Panc1 (cell line): ENCODE data around the gene SAV1. TPM values are rescaled to one million over a fixed set of nuclear protein-coding genes. Genes with fewer than 3 reads are reported as not detected.

Experiments used
- ATAC-seq: fragments of 200-7000 bp; cut with Tn5 transposase; 2 replicates; pipeline ENCODE4 v1.9.1; 2020; ENCODE audit warnings: mild to moderate bottlenecking, moderate library complexity
- BruUV-seq: library from RNA; stranded (reverse); fragments of 400-500 nt; replicated peaks from 2 replicates; lab custom pipeline; 2021; lab: Mats Ljungman, UMichigan
- CTCF ChIA-PET: fragments of 300-600 bp; sonication (Branson Sonifier 250); formaldehyde crosslinking; loops from one replicate; lab custom pipeline; 2022; ENCODE audit warnings: antibody characterized with exemption; lab: Charles Lee
- POLR2A ChIA-PET: fragments of 300-600 bp; sonication (Branson Sonifier 250); formaldehyde crosslinking; loops from one replicate; lab custom pipeline; 2022; ENCODE audit warnings: antibody characterized with exemption; lab: Charles Lee
- DNase-seq: peaks from one replicate; pipeline ENCODE4 v3.0.0-alpha.2; 2010; ENCODE audit warnings: low read depth, low spot score
- H3K27ac ChIP-seq: 2 replicates; pipeline ENCODE4 v1.5.1; 2011; ENCODE audit warnings: mild to moderate bottlenecking, low read length, inconsistent platforms
- H3K27me3 ChIP-seq: fragments of 200-500 bp; sonication (Bioruptor generic); 2 replicates; pipeline ENCODE4 v1.6.0; 2014; ENCODE audit warnings: low read length, inconsistent platforms; ENCODE audit not compliant: control insufficient read depth, insufficient read depth
- H3K36me3 ChIP-seq: fragments of 200-500 bp; sonication (Bioruptor generic); 2 replicates; pipeline ENCODE4 v1.5.1; 2014; ENCODE audit warnings: inconsistent platforms, mild to moderate bottlenecking, low read length, moderate library complexity; ENCODE audit not compliant: control insufficient read depth, insufficient read depth
- H3K4me1 ChIP-seq: 2 replicates; pipeline ENCODE4 v1.5.1; 2011; ENCODE audit warnings: inconsistent platforms, mild to moderate bottlenecking, low read length, moderate library complexity; ENCODE audit not compliant: control insufficient read depth, insufficient read depth
- H3K4me3 ChIP-seq, 2 experiments: 2 replicates each; pipeline ENCODE4 v1.5.1; 2011 to 2012; ENCODE audit warnings: low read depth in 2 of 2, low read length in 2 of 2, mild to moderate bottlenecking in 2 of 2, inconsistent platforms in 1 of 2, moderate library complexity in 1 of 2
- H3K9me3 ChIP-seq: fragments of 200-500 bp; sonication (Bioruptor generic); 2 replicates; pipeline ENCODE4 v1.5.1; 2014; ENCODE audit warnings: low read depth, mild to moderate bottlenecking, inconsistent platforms, low read length, moderate library complexity; ENCODE audit not compliant: control insufficient read depth, insufficient read depth
- POLR2AphosphoS5 ChIP-seq: IDR thresholded peaks from 2 replicates; pipeline ENCODE4 v1.6.1; 2012; ENCODE audit warnings: mild to moderate bottlenecking, low read depth, low read length, moderate library complexity
- SIN3A ChIP-seq: IDR thresholded peaks from 2 replicates; pipeline ENCODE4 v1.6.1; 2012; ENCODE audit warnings: low read depth, mild to moderate bottlenecking, low read length, moderate library complexity, borderline replicate concordance; ENCODE audit not compliant: insufficient read depth
- TCF7L2 ChIP-seq: IDR thresholded peaks from 2 replicates; pipeline ENCODE4 v1.6.1; 2011; ENCODE audit warnings: mild to moderate bottlenecking, low read depth, low read length, inconsistent platforms
- in situ Hi-C: cut with HindIII; loops from 2 replicates; pipeline ENCODE4 v1.10.0; 2016; ENCODE audit warnings: low sequenced_read_pairs, low pct_unique_long_range_greater_than_20kb
- intact Hi-C: fragments of 100-400 bp; cut with micrococcal nuclease; formaldehyde crosslinking; loops from one replicate; pipeline ENCODE4 v1.10.0; 2022; ENCODE audit not compliant: unreplicated experiment
- total RNA-seq: library from RNA; stranded (reverse); gene quantifications from one replicate; pipeline ENCODE4 v1.2.1, GENCODE V29; 2021; ENCODE audit not compliant: unreplicated experiment
- TF ChIP-seq, protein P1 (sequence below): fragments of 450-650 bp; IDR thresholded peaks from 2 replicates; pipeline ENCODE4 v1.5.1; 2017; ENCODE audit warnings: mild to moderate bottlenecking
- TF ChIP-seq, protein P2 (sequence below), 2 experiments: IDR thresholded peaks; 2 replicates each; pipeline ENCODE4 v1.6.1; 2011 to 2012; ENCODE audit warnings: low read depth in 2 of 2, control low read depth in 1 of 2, low read length in 1 of 2, mild to moderate bottlenecking in 1 of 2, moderate library complexity in 1 of 2; ENCODE audit not compliant: insufficient read depth in 1 of 2

Gene SAV1
- total RNA-seq, 1 experiment from 2014 or later, result 13.2 TPM

DNA sequence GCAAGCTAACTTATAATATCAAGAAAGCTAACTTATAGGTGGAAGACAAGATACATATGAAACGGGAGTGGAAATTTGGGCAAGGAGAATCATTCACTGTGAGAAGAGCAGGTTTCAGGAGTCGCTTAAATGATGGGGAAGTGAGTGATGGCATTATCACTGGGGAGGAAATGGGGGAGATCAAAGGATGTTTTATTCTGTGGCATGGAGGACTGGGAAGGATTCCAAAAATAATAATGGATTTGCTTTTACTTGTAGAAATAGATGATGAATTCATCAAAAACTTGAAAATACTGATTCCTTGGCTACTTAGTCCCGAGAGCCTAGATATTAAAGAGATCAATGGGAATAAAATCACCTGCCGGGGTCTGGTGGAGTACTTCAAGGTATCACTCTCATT, 47.8 kb downstream of the SAV1 start:
- Histone ChIP-seq H3K27ac (no peak overlapping the region), H3K27me3 (no peaks in the 10 kb centered on the region), H3K4me1 (no peaks in the 10 kb centered on the region), H3K4me3 (no peak overlapping the region), H3K9me3 (no peaks in the 10 kb centered on the region), H3K36me3 (no peaks in the 10 kb centered on the region)
- no peak for ATAC-seq
- ChIA-PET CTCF (interaction anchor here (0.6 kb wide), 1 partner anchor 76 kb away, joined by 3 read pairs; no protein-coding TSS in a partner anchor), POLR2A (no interaction called here)
- no peak for DNase-seq
- TF ChIP-seq, protein P1, sequence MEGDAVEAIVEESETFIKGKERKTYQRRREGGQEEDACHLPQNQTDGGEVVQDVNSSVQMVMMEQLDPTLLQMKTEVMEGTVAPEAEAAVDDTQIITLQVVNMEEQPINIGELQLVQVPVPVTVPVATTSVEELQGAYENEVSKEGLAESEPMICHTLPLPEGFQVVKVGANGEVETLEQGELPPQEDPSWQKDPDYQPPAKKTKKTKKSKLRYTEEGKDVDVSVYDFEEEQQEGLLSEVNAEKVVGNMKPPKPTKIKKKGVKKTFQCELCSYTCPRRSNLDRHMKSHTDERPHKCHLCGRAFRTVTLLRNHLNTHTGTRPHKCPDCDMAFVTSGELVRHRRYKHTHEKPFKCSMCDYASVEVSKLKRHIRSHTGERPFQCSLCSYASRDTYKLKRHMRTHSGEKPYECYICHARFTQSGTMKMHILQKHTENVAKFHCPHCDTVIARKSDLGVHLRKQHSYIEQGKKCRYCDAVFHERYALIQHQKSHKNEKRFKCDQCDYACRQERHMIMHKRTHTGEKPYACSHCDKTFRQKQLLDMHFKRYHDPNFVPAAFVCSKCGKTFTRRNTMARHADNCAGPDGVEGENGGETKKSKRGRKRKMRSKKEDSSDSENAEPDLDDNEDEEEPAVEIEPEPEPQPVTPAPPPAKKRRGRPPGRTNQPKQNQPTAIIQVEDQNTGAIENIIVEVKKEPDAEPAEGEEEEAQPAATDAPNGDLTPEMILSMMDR, result no peak
- intact Hi-C loops (no loop called here), in situ Hi-C loops (no loop called here)
- BruUV-seq, result no TSS peak

- H3K4me1 ChIP-seq, result no peaks in the 10 kb centered on the region
- peak; percentile 51 for DNase-seq
- TF ChIP-seq, protein P1, result peak; percentile 64
- no peak for TF ChIP-seq POLR2AphosphoS5
- no peak; the same call in 1 of the 2 replicates for ATAC-seq
- ChIA-PET POLR2A (interaction anchor here (0.6 kb wide), 1 partner anchor 93 kb away, joined by 3 read pairs; no protein-coding TSS in a partner anchor), CTCF (interaction anchor here (0.6 kb wide), 1 partner anchor 36 kb away, joined by 6 read pairs; no protein-coding TSS in a partner anchor)
- no TSS peak for BruUV-seq
- no peak overlapping the region for H3K27ac ChIP-seq
- no peaks in the 10 kb centered on the region for H3K36me3 ChIP-seq
- no peaks in the 10 kb centered on the region for H3K27me3 ChIP-seq
- no peak overlapping the region for H3K4me3 ChIP-seq
- H3K9me3 ChIP-seq, result no peaks in the 10 kb centered on the region
- in situ Hi-C loops, result no loop called here
- intact Hi-C loops, result loop anchor here (5.0 kb wide), 1 partner anchor 163 kb away; no protein-coding TSS in a partner anchor
These were observed 48.5 kb downstream of the SAV1 start for GRCh38 chr14:50619569-50620141.

DNA sequence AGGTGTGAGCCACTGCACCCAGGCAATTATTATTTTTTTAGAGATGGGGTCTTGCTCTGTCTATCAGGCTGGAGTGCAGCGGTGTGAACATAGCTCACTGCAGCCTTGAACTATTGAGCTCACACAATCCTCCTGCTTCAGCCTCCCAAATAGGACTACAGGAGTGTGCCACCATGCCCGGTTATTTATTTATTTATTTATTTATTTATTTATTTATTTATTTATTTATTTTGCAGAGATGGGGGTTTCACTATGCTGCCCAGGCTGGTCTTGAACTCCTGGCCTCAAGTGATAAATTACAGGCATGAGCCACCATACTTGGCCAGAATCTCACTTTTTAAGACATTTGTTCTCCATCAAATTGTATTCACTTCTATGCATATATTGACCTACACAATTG, 51.8 kb downstream of the SAV1 start:
- BruUV-seq, result no TSS peak
- H3K9me3 ChIP-seq, result no peaks in the 10 kb centered on the region
- no peak for ATAC-seq
- no peaks in the 10 kb centered on the region for H3K4me1 ChIP-seq
- DNase-seq, result no peak
- ChIA-PET CTCF (no interaction called here), POLR2A (no interaction called here)
- intact Hi-C loops, result loop anchor here (5.0 kb wide), 1 partner anchor 166 kb away; no protein-coding TSS in a partner anchor
- H3K4me3 ChIP-seq, result no peak overlapping the region
- TF ChIP-seq SIN3A (no peak), POLR2AphosphoS5 (no peak), TCF7L2 (no peak)
- TF ChIP-seq, protein P1, result no peak
- TF ChIP-seq, protein P2, sequence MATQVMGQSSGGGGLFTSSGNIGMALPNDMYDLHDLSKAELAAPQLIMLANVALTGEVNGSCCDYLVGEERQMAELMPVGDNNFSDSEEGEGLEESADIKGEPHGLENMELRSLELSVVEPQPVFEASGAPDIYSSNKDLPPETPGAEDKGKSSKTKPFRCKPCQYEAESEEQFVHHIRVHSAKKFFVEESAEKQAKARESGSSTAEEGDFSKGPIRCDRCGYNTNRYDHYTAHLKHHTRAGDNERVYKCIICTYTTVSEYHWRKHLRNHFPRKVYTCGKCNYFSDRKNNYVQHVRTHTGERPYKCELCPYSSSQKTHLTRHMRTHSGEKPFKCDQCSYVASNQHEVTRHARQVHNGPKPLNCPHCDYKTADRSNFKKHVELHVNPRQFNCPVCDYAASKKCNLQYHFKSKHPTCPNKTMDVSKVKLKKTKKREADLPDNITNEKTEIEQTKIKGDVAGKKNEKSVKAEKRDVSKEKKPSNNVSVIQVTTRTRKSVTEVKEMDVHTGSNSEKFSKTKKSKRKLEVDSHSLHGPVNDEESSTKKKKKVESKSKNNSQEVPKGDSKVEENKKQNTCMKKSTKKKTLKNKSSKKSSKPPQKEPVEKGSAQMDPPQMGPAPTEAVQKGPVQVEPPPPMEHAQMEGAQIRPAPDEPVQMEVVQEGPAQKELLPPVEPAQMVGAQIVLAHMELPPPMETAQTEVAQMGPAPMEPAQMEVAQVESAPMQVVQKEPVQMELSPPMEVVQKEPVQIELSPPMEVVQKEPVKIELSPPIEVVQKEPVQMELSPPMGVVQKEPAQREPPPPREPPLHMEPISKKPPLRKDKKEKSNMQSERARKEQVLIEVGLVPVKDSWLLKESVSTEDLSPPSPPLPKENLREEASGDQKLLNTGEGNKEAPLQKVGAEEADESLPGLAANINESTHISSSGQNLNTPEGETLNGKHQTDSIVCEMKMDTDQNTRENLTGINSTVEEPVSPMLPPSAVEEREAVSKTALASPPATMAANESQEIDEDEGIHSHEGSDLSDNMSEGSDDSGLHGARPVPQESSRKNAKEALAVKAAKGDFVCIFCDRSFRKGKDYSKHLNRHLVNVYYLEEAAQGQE (IDR thresholded peaks at IDR 0.05; ENCODE audit: insufficient read depth in 1 of 2, low read depth in 2 of 2, low read length in 1 of 2), result no peak
- no peaks in the 10 kb centered on the region for H3K36me3 ChIP-seq
- no peak overlapping the region for H3K27ac ChIP-seq
- in situ Hi-C loops, result no loop called here
- H3K27me3 ChIP-seq, result no peaks in the 10 kb centered on the region; the same call in 1 of the 2 replicates
